Measurements from ENCODE around the gene PARP11. TPM values are rescaled to one million over a fixed set of nuclear protein-coding genes. Genes with fewer than 3 reads are reported as not detected.
A peak's percentile ranks its signal among the peaks of the same experiment; 100 is the strongest.

Gene PARP11
- total RNA-seq, 4 donors from 2014 or later: 3.9 to 10.0 (median 6.2) TPM

DNA sequence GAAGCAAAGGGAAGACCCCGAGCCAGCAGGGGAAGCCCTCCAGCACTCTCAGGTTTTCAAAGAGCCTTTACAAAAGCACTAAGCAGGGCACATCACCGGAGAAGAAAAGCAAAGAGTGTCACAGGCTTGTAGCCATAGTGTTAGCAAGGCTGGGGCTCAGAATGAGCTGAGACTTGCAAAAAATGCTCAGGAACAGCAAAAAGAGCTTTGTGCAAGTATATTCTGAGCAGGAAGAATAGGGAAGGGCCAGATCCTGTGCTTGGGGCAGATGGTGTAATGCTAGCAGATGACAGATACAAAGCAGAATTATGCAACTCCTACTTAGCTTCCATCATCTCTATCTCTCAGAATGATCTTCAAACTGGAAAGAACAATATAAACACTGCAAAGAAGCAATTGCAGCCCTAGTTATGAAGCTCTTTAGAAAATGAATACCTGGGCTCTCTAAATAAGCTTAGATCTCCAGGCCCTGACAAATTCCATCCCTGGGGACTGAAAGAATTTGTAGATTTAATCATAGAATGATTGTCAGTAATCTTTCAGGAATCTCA lies 23.7 kb upstream of the PARP11 start:
- Histone ChIP-seq H3K36me3 (no peaks in the 10 kb centered on the region), H3K9me3 (no peaks in the 10 kb centered on the region), H3K27ac (peak overlapping the region in 3 of 4 donors; percentile 26 to 52 (median 48)), H3K4me1 (no peaks in the 10 kb centered on the region), H3K27me3 (peaks cover 15% of the 10 kb centered on the region), H3K4me3 (no peak overlapping the region)
- peak; percentile 80 for ATAC-seq
- WGBS, 2 donors (ENCODE audit: low coverage in 1 of 2): 39 to 67% methylated on average over 1 to 2 of the region's 2 CpGs
- no peak for TF ChIP-seq CTCF (IDR thresholded peaks at IDR 0.05)
- TF ChIP-seq POLR2A (IDR thresholded peaks at IDR 0.05): no peak
- TF ChIP-seq POLR2AphosphoS5 (IDR thresholded peaks at IDR 0.05): no peak
- TF ChIP-seq EP300 (IDR thresholded peaks at IDR 0.05): no peak

- TF ChIP-seq EP300 (IDR thresholded peaks at IDR 0.05): no peak
- no peak for TF ChIP-seq CTCF (IDR thresholded peaks at IDR 0.05)
- no peak for TF ChIP-seq POLR2AphosphoS5 (IDR thresholded peaks at IDR 0.05)
- TF ChIP-seq POLR2A (IDR thresholded peaks at IDR 0.05): no peak
- Histone ChIP-seq H3K27me3 (peaks cover 15% of the 10 kb centered on the region), H3K27ac (peak overlapping the region in 3 of 4 donors; percentile 26 to 52 (median 26)), H3K36me3 (no peaks in the 10 kb centered on the region), H3K4me1 (no peaks in the 10 kb centered on the region), H3K4me3 (no peak overlapping the region), H3K9me3 (no peaks in the 10 kb centered on the region)
- ATAC-seq: no peak
- 43 to 64% methylated on average over 2 of the region's 2 CpGs for WGBS, 2 donors (ENCODE audit: low coverage in 1 of 2)
Observed at GRCh38 chr12:3896356-3896755, 23.2 kb upstream of the PARP11 start.

- 80 to 88% methylated on average over 2 of the region's 2 CpGs for WGBS, 2 donors (ENCODE audit: low coverage in 1 of 2)
- TF ChIP-seq POLR2A (IDR thresholded peaks at IDR 0.05): no peak
- TF ChIP-seq POLR2AphosphoS5 (IDR thresholded peaks at IDR 0.05): no peak
- TF ChIP-seq CTCF (IDR thresholded peaks at IDR 0.05): no peak
- TF ChIP-seq EP300 (IDR thresholded peaks at IDR 0.05): no peak
- no peaks in the 10 kb centered on the region for H3K36me3 ChIP-seq
- no peaks in the 10 kb centered on the region for H3K9me3 ChIP-seq
- H3K27ac ChIP-seq: no peak overlapping the region
- peaks cover 15% of the 10 kb centered on the region for H3K27me3 ChIP-seq
- no peaks in the 10 kb centered on the region for H3K4me1 ChIP-seq
- no peak for ATAC-seq
- H3K4me3 ChIP-seq: no peak overlapping the region
Observed at GRCh38 chr12:3892631-3893030, 19.4 kb upstream of the PARP11 start.

DNA sequence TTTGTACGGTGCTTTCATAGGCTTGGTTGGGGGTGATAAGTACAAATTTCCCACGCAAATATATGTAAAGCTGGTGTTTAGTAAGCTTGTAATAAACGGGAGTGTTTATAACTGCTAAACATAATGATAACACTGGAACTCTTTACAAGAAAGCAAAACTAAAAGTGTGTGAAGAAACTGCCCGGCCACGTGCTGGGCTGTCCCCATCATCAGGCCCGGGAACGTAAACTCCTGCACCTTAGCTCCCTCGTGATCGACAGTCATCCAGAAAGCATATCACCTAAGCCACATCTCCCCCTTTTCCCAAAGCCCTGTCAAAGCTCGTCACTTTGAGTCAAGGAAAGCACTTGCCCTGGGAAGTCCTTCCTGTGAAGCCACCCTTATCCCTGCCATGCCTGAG lies 18.0 kb upstream of the PARP11 start:
- no peaks in the 10 kb centered on the region for H3K36me3 ChIP-seq
- H3K4me3 ChIP-seq: no peak overlapping the region
- TF ChIP-seq CTCF (IDR thresholded peaks at IDR 0.05) (no peak), POLR2A (IDR thresholded peaks at IDR 0.05) (no peak), EP300 (IDR thresholded peaks at IDR 0.05) (no peak), POLR2AphosphoS5 (IDR thresholded peaks at IDR 0.05) (no peak)
- H3K27ac ChIP-seq: no peak overlapping the region
- H3K27me3 ChIP-seq: peaks cover 15% of the 10 kb centered on the region
- H3K9me3 ChIP-seq: no peaks in the 10 kb centered on the region
- ATAC-seq: no peak
- WGBS, 2 donors (ENCODE audit: low coverage in 1 of 2): 63 to 76% methylated on average over 9 to 10 of the region's 10 CpGs
- H3K4me1 ChIP-seq: no peaks in the 10 kb centered on the region

GRCh38 chr12:3888659-3889058 lies 15.5 kb upstream of the PARP11 start:
- TF ChIP-seq CTCF (IDR thresholded peaks at IDR 0.05) (no peak), POLR2AphosphoS5 (IDR thresholded peaks at IDR 0.05) (no peak), POLR2A (IDR thresholded peaks at IDR 0.05) (no peak), EP300 (IDR thresholded peaks at IDR 0.05) (no peak)
- Histone ChIP-seq H3K36me3 (no peaks in the 10 kb centered on the region), H3K4me1 (no peaks in the 10 kb centered on the region), H3K4me3 (no peak overlapping the region), H3K27ac (no peak overlapping the region), H3K27me3 (no peaks in the 10 kb centered on the region), H3K9me3 (no peaks in the 10 kb centered on the region)
- 67 to 76% methylated on average over 4 to 7 of the region's 7 CpGs for WGBS, 2 donors (ENCODE audit: low coverage in 1 of 2)
- ATAC-seq: no peak

All from gastroesophageal sphincter (tissue), 4 donors.